Prostate gland (tissue), 2 donors: ENCODE results near the gene PAX2. TPM values are rescaled to one million over a fixed set of nuclear protein-coding genes. Genes with fewer than 3 reads are reported as not detected.

Source experiments
- DNase-seq: peaks from one replicate; pipeline ENCODE4 v3.0.0-alpha.2; 2019; ENCODE audit warnings: low spot score
- H3K27ac ChIP-seq, 2 donors: fragments of 200-600 bp; sonication (generic); 2 replicates each; pipeline ENCODE4 v1.5.1; 2017 to 2019
- H3K27me3 ChIP-seq: fragments of 200-600 bp; sonication (generic); replicated peaks from 2 replicates; pipeline ENCODE4 v1.5.1; 2019; ENCODE audit not compliant: insufficient read depth
- H3K36me3 ChIP-seq, 2 donors: fragments of 200-600 bp; sonication (generic); 1 replicate in 1 of 2; 2 replicates in 1 of 2; pipeline versions ENCODE4 v1.5.1 to v1.8.1; 2017 to 2019
- H3K4me1 ChIP-seq: fragments of 200-600 bp; sonication (generic); replicated peaks from 2 replicates; pipeline ENCODE4 v1.5.1; 2019
- H3K4me3 ChIP-seq, 2 donors: fragments of 200-600 bp; sonication (generic); 2 replicates each; pipeline ENCODE4 v1.5.1; 2017 to 2019
- H3K9me3 ChIP-seq: fragments of 200-600 bp; sonication (generic); 2 replicates; pipeline ENCODE4 v1.5.1; 2017
- CTCF ChIP-seq, 4 experiments: fragments of 200-600 bp in 2 of 4; fragments of 450-650 bp in 2 of 4; sonication (generic) in 2 of 4; IDR thresholded peaks; 1 replicate in 3 of 4; 2 replicates in 1 of 4; pipeline ENCODE4 v1.5.1; 2016 to 2019; ENCODE audit warnings: antibody characterized with exemption in 4 of 4, mild to moderate bottlenecking in 2 of 4, moderate library complexity in 2 of 4
- POLR2A ChIP-seq: fragments of 450-650 bp; IDR thresholded peaks from one replicate; pipeline ENCODE4 v1.6.1; 2016; ENCODE audit warnings: antibody characterized with exemption, mild to moderate bottlenecking
- POLR2AphosphoS5 ChIP-seq: sonication (generic); formaldehyde crosslinking; IDR thresholded peaks from one replicate; pipeline ENCODE4 v1.6.1; 2017; ENCODE audit warnings: antibody characterized with exemption
- WGBS: methylation state at CpG from one replicate; pipeline ENCODE4 v1.1.5; 2018; 5-methylcytosine and 5-hydroxymethylcytosine counted together
- intact Hi-C: fragments of 100-400 bp; cut with DNase I; formaldehyde crosslinking; loops from one replicate; pipeline ENCODE4 v1.14.2; 2022
- total RNA-seq, 2 donors: library from RNA; depleted of rRNA; stranded (reverse); fragments of >200 nt; gene quantifications; one replicate each; pipeline ENCODE4 v1.1.0, GENCODE V29; 2016

PAX2 gene
- total RNA-seq, 2 donors from 2014 or later, result 0.91 TPM; not detected in 1

GRCh38 chr10:100814751-100815474 lies 69.5 kb downstream of the PAX2 start:
- peaks cover 8% of the 10 kb centered on the region for H3K27me3 ChIP-seq
- 26% methylated on average over 3 of the region's 3 CpGs for WGBS

GRCh38 chr10:100816671-100817070 lies 71.3 kb downstream of the PAX2 start:
- H3K36me3 ChIP-seq, result no peaks in the 10 kb centered on the region
- no peak for TF ChIP-seq POLR2A
- no peak for TF ChIP-seq POLR2AphosphoS5
- TF ChIP-seq CTCF (IDR thresholded peaks at IDR 0.05), result no peak

More at GRCh38 chr10:100814751-100815474, 69.5 kb downstream of the PAX2 start:
- Histone ChIP-seq H3K9me3 (no peaks in the 10 kb centered on the region), H3K4me3 (no peak overlapping the region), H3K4me1 (no peaks in the 10 kb centered on the region), H3K36me3 (no peaks in the 10 kb centered on the region), H3K27ac (no peak overlapping the region)
- DNase-seq, result no peak
- TF ChIP-seq POLR2A (no peak), CTCF (IDR thresholded peaks at IDR 0.05) (no peak), POLR2AphosphoS5 (no peak)
- intact Hi-C loops, result no loop called here

GRCh38 chr10:100817268-100817839 lies 72.0 kb downstream of the PAX2 start:
- Histone ChIP-seq H3K4me3 (no peak overlapping the region), H3K9me3 (no peaks in the 10 kb centered on the region), H3K36me3 (no peaks in the 10 kb centered on the region), H3K4me1 (no peaks in the 10 kb centered on the region), H3K27ac (no peak overlapping the region), H3K27me3 (peaks cover 8% of the 10 kb centered on the region)
- 74% methylated on average over 4 of the region's 4 CpGs for WGBS
- no peak for TF ChIP-seq POLR2A
- TF ChIP-seq POLR2AphosphoS5, result no peak
- TF ChIP-seq CTCF (IDR thresholded peaks at IDR 0.05), result no peak
- no peak for DNase-seq
- intact Hi-C loops, result no loop called here

More at GRCh38 chr10:100816671-100817070, 71.3 kb downstream of the PAX2 start:
- no peaks in the 10 kb centered on the region for H3K4me1 ChIP-seq
- 53% methylated on average over 6 of the region's 6 CpGs for WGBS
- no peak overlapping the region for H3K27ac ChIP-seq
- intact Hi-C loops, result no loop called here
- peaks cover 8% of the 10 kb centered on the region for H3K27me3 ChIP-seq
- H3K9me3 ChIP-seq, result no peaks in the 10 kb centered on the region
- no peak overlapping the region for H3K4me3 ChIP-seq
- no peak for DNase-seq

GRCh38 chr10:100819424-100819823 lies 74.0 kb downstream of the PAX2 start:
- Histone ChIP-seq H3K36me3 (no peaks in the 10 kb centered on the region), H3K27me3 (peaks cover 15% of the 10 kb centered on the region), H3K4me1 (no peaks in the 10 kb centered on the region), H3K4me3 (no peak overlapping the region), H3K27ac (no peak overlapping the region), H3K9me3 (no peaks in the 10 kb centered on the region)
- WGBS, result 93% methylated on average over 6 of the region's 6 CpGs
- intact Hi-C loops, result no loop called here
- TF ChIP-seq POLR2AphosphoS5 (no peak), POLR2A (no peak), CTCF (IDR thresholded peaks at IDR 0.05) (no peak)
- DNase-seq, result no peak

GRCh38 chr10:100823194-100823593 lies 77.8 kb downstream of the PAX2 start:
- no peak for DNase-seq
- WGBS, result 48% methylated on average over 3 of the region's 3 CpGs
- Histone ChIP-seq H3K9me3 (no peaks in the 10 kb centered on the region), H3K27me3 (peaks cover 27% of the 10 kb centered on the region), H3K27ac (no peak overlapping the region), H3K4me1 (peaks cover 12% of the 10 kb centered on the region), H3K4me3 (no peak overlapping the region), H3K36me3 (no peaks in the 10 kb centered on the region)
- no peak for TF ChIP-seq POLR2A
- TF ChIP-seq POLR2AphosphoS5, result no peak
- no peak for TF ChIP-seq CTCF (IDR thresholded peaks at IDR 0.05)
- intact Hi-C loops, result no loop called here
